Posterior vena cava (tissue), 2 donors: ENCODE results near the gene ATAD3A. TPM values are rescaled to one million over a fixed set of nuclear protein-coding genes. Genes with fewer than 3 reads are reported as not detected.

Source experiments
- total RNA-seq, 2 donors: library from RNA; stranded (reverse); fragmentation: NEBNext Ultra II Directional; extraction: Animal tissue kit (Norgen Biotek cat#: 25700); gene quantifications; one replicate each; pipeline ENCODE4 v1.2.1, GENCODE V29; 2021
- donor health status: DM: yes; HTN: yes; CAD: no.
- donor health status: DM: yes; HTN: yes; CAD: no.

The ATAD3A gene
- total RNA-seq, 2 donors from 2014 or later: 12.2 to 14.2 TPM

Other genes with a start within 250 kb of the ATAD3A start
- 10 to 100 TPM; 29.0 to 32.0 TPM for gene UBE2J2, start 238.3 kb upstream of the ATAD3A start, total RNA-seq
- gene SCNN1D, start 231.7 kb upstream of the ATAD3A start, total RNA-seq: 1 to 10 TPM; 1.8 to 6.1 TPM
- gene ACAP3, start 204.2 kb upstream of the ATAD3A start, total RNA-seq: 10 to 100 TPM; 40.9 to 50.9 TPM
- gene PUSL1, start 203.6 kb upstream of the ATAD3A start, total RNA-seq: 10 to 100 TPM in 1 of 2 donors, 1 to 10 TPM in 1; 8.3 to 10.5 TPM
- 10 to 100 TPM; 61.8 to 65.6 TPM for gene INTS11, start 187.5 kb upstream of the ATAD3A start, total RNA-seq
- gene CPTP, start 187.4 kb upstream of the ATAD3A start, total RNA-seq: 10 to 100 TPM; 11.6 to 14.1 TPM
- gene TAS1R3, start 180.9 kb upstream of the ATAD3A start, total RNA-seq: under 1 TPM in 1 of 2 donors, not detected in 1; 0.09 TPM
- gene DVL1, start 162.7 kb upstream of the ATAD3A start, total RNA-seq: 10 to 100 TPM; 45.9 to 61.9 TPM
- 100 to 1,000 TPM; 104 to 174 TPM for gene MXRA8, start 153.6 kb upstream of the ATAD3A start, total RNA-seq
- 10 to 100 TPM; 70.9 to 78.8 TPM for gene AURKAIP1, start 137.0 kb upstream of the ATAD3A start, total RNA-seq
- 100 to 1,000 TPM; 102 to 109 TPM for gene CCNL2, start 112.8 kb upstream of the ATAD3A start, total RNA-seq
- gene MRPL20, start 104.9 kb upstream of the ATAD3A start, total RNA-seq: 10 to 100 TPM; 69.7 to 75.0 TPM
- 1 to 10 TPM; 2.4 to 7.4 TPM for gene ANKRD65, start 90.9 kb upstream of the ATAD3A start, total RNA-seq
- 10 to 100 TPM; 59.8 to 67.7 TPM for gene VWA1, start 76.5 kb upstream of the ATAD3A start, total RNA-seq
- under 1 TPM; 0.14 to 0.83 TPM for gene ATAD3C, start 62.5 kb upstream of the ATAD3A start, total RNA-seq
- gene ATAD3B, start 40.4 kb upstream of the ATAD3A start, total RNA-seq: 10 to 100 TPM in 1 of 2 donors, 1 to 10 TPM in 1; 8.5 to 13.1 TPM
- gene TMEM240, start 28.5 kb downstream of the ATAD3A start, total RNA-seq: 1 to 10 TPM; 3.9 to 7.8 TPM
- 10 to 100 TPM; 60.7 to 66.0 TPM for gene SSU72, start 62.7 kb downstream of the ATAD3A start, total RNA-seq
- 1 to 10 TPM; 1.2 to 3.6 TPM for gene FNDC10, start 88.0 kb downstream of the ATAD3A start, total RNA-seq
- 10 to 100 TPM; 29.4 to 35.9 TPM for gene MIB2, start 103.3 kb downstream of the ATAD3A start, total RNA-seq
- gene MMP23B, start 120.0 kb downstream of the ATAD3A start, total RNA-seq: 10 to 100 TPM; 36.1 to 78.5 TPM
- 10 to 100 TPM; 19.4 to 24.3 TPM for gene CDK11B, start 146.8 kb downstream of the ATAD3A start, total RNA-seq
- 10 to 100 TPM; 20.7 to 27.7 TPM for gene SLC35E2B, start 180.6 kb downstream of the ATAD3A start, total RNA-seq
- gene CDK11A, start 212.2 kb downstream of the ATAD3A start, total RNA-seq: 10 to 100 TPM; 29.2 to 37.7 TPM